Measurements from ENCODE around the gene GRB7.
"Not testable (repeated sequence)": the region's sequence is repeated elsewhere in the genome, so short reads cannot be mapped to it uniquely, and the experiment has no call there.

Gene GRB7

DNA sequence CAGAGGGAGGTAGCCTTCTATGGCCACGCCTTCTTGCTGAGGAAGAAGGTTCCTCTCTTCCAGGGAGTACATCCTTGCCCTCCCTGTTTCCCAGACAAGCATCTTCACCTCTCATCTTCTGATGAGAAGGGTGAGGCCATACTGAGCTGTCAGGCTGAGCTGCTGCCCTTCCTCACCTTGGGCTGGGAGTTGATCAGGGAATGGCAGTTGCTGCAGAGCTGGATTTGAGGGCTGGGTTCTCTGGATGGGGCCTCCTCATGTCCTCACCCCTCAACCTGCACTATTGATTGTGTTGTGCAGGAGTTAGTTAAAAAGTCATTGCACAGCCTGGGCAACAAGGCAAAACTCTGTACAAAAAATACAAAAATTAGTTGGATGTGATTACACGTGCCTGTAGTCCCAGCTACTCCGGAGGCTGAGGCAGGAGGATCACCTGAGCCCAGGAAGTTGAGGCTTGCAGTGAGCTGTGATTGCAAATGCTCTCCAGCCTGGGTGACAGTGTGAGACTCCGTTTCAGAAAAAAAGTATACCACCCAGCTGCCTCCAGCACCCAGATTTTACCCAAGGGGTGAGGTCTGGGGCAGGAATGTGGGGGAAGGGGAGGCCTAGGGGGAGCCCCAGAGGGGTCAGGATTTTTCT is 35.8 kb upstream of the GRB7 start:
- Histone ChIP-seq H3K4me3 (ENCODE audit: low read length) (no peak overlapping the region), H3K9ac (ENCODE audit: low read length) (no peak overlapping the region), H3K27me3 (ENCODE audit: control insufficient read depth, insufficient read depth, low read length) (no peaks in the 10 kb centered on the region), H3K4me1 (ENCODE audit: control insufficient read depth, insufficient read depth, low read length) (peaks cover 5% of the 10 kb centered on the region), H3K36me3 (ENCODE audit: control insufficient read depth, insufficient read depth, low read length) (no peaks in the 10 kb centered on the region), H3K27ac (ENCODE audit: low read depth, low read length) (no peak overlapping the region)

GRCh38 chr17:39702901-39703893 is 34.5 kb upstream of the GRB7 start:
- peaks cover 5% of the 10 kb centered on the region for H3K36me3 ChIP-seq (ENCODE audit: control insufficient read depth, insufficient read depth, low read length)
- H3K4me3 ChIP-seq (ENCODE audit: low read length), result no peak overlapping the region
- no peak overlapping the region for H3K27ac ChIP-seq (ENCODE audit: low read depth, low read length)
- peaks cover 5% of the 10 kb centered on the region for H3K4me1 ChIP-seq (ENCODE audit: control insufficient read depth, insufficient read depth, low read length)
- no peak overlapping the region for H3K9ac ChIP-seq (ENCODE audit: low read length)
- H3K27me3 ChIP-seq (ENCODE audit: control insufficient read depth, insufficient read depth, low read length), result no peaks in the 10 kb centered on the region

DNA sequence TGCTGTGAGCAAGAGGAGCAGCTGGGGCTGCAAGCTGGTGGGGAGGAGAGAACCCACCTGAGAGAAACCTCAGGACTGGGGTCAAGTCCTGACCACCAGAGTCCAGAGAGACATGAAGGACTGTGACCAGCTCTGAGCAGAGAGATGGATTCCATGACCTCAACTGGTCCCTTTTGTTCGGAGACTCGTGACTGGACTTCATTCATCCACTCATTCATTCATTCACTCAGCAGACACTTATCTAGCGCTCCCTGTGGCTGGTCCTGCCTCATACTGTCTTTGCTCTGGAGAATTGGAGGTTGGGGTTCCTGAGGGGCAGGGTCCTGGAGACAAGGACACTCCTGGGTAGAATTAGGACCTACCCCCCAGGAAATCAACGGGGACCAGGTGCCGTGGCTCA is 33.8 kb upstream of the GRB7 start:
- H3K27me3 ChIP-seq (ENCODE audit: control insufficient read depth, insufficient read depth, low read length), result no peaks in the 10 kb centered on the region
- H3K9ac ChIP-seq (ENCODE audit: low read length), result no peak overlapping the region
- no peak overlapping the region for H3K4me3 ChIP-seq (ENCODE audit: low read length)
- H3K36me3 ChIP-seq (ENCODE audit: control insufficient read depth, insufficient read depth, low read length), result peaks cover 5% of the 10 kb centered on the region
- H3K27ac ChIP-seq (ENCODE audit: low read depth, low read length), result no peak overlapping the region
- H3K4me1 ChIP-seq (ENCODE audit: control insufficient read depth, insufficient read depth, low read length), result peaks cover 5% of the 10 kb centered on the region

- Histone ChIP-seq H3K4me3 (ENCODE audit: low read length) (no peak overlapping the region), H3K27me3 (ENCODE audit: control insufficient read depth, insufficient read depth, low read length) (no peaks in the 10 kb centered on the region), H3K36me3 (ENCODE audit: control insufficient read depth, insufficient read depth, low read length) (peaks cover 7% of the 10 kb centered on the region), H3K27ac (ENCODE audit: low read depth, low read length) (no peak overlapping the region), H3K9ac (ENCODE audit: low read length) (peak overlapping the region; percentile 10), H3K4me1 (ENCODE audit: control insufficient read depth, insufficient read depth, low read length) (peaks cover 3% of the 10 kb centered on the region)
These were observed 32.8 kb upstream of the GRB7 start for GRCh38 chr17:39704821-39705551.

- peaks cover 3% of the 10 kb centered on the region for H3K4me1 ChIP-seq (ENCODE audit: control insufficient read depth, insufficient read depth, low read length)
- peak overlapping the region; percentile 10 for H3K4me3 ChIP-seq (ENCODE audit: low read length)
- H3K27me3 ChIP-seq (ENCODE audit: control insufficient read depth, insufficient read depth, low read length), result no peaks in the 10 kb centered on the region
- peaks cover 8% of the 10 kb centered on the region for H3K36me3 ChIP-seq (ENCODE audit: control insufficient read depth, insufficient read depth, low read length)
- H3K27ac ChIP-seq (ENCODE audit: low read depth, low read length), result peak overlapping the region; percentile 23
- no peak overlapping the region for H3K9ac ChIP-seq (ENCODE audit: low read length)
These were observed 31.9 kb upstream of the GRB7 start for GRCh38 chr17:39705786-39706348.

GRCh38 chr17:39706383-39706782 is 31.4 kb upstream of the GRB7 start:
- Histone ChIP-seq H3K27me3 (ENCODE audit: control insufficient read depth, insufficient read depth, low read length) (no peaks in the 10 kb centered on the region), H3K36me3 (ENCODE audit: control insufficient read depth, insufficient read depth, low read length) (peaks cover 9% of the 10 kb centered on the region), H3K4me3 (ENCODE audit: low read length) (peak overlapping the region; percentile 6), H3K9ac (ENCODE audit: low read length) (no peak overlapping the region), H3K4me1 (ENCODE audit: control insufficient read depth, insufficient read depth, low read length) (peaks cover 3% of the 10 kb centered on the region), H3K27ac (ENCODE audit: low read depth, low read length) (peak overlapping the region; percentile 23)

DNA sequence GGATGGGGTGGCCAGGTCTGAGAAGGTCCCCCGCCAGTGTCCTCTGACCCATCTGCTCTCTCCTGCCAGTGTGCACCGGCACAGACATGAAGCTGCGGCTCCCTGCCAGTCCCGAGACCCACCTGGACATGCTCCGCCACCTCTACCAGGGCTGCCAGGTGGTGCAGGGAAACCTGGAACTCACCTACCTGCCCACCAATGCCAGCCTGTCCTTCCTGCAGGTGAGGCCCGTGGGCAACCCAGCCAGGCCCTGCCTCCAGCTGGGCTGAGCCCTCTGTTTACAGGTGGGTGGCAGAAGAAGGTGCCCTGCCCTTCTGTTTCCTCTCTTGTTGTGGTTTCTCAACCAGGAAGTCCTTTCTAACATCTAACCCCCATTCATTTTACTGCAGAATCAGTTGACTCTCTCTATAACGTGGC is 30.8 kb upstream of the GRB7 start:
- no peak overlapping the region for H3K27ac ChIP-seq (ENCODE audit: low read depth, low read length)
- H3K27me3 ChIP-seq (ENCODE audit: control insufficient read depth, insufficient read depth, low read length), result no peaks in the 10 kb centered on the region
- no peak overlapping the region for H3K9ac ChIP-seq (ENCODE audit: low read length)
- H3K4me3 ChIP-seq (ENCODE audit: low read length), result peak overlapping the region; percentile 6
- peaks cover 3% of the 10 kb centered on the region for H3K4me1 ChIP-seq (ENCODE audit: control insufficient read depth, insufficient read depth, low read length)
- H3K36me3 ChIP-seq (ENCODE audit: control insufficient read depth, insufficient read depth, low read length), result peaks cover 15% of the 10 kb centered on the region

GRCh38 chr17:39709319-39709997 is 28.3 kb upstream of the GRB7 start:
- H3K27ac ChIP-seq (ENCODE audit: low read depth, low read length), result no peak overlapping the region

DNA sequence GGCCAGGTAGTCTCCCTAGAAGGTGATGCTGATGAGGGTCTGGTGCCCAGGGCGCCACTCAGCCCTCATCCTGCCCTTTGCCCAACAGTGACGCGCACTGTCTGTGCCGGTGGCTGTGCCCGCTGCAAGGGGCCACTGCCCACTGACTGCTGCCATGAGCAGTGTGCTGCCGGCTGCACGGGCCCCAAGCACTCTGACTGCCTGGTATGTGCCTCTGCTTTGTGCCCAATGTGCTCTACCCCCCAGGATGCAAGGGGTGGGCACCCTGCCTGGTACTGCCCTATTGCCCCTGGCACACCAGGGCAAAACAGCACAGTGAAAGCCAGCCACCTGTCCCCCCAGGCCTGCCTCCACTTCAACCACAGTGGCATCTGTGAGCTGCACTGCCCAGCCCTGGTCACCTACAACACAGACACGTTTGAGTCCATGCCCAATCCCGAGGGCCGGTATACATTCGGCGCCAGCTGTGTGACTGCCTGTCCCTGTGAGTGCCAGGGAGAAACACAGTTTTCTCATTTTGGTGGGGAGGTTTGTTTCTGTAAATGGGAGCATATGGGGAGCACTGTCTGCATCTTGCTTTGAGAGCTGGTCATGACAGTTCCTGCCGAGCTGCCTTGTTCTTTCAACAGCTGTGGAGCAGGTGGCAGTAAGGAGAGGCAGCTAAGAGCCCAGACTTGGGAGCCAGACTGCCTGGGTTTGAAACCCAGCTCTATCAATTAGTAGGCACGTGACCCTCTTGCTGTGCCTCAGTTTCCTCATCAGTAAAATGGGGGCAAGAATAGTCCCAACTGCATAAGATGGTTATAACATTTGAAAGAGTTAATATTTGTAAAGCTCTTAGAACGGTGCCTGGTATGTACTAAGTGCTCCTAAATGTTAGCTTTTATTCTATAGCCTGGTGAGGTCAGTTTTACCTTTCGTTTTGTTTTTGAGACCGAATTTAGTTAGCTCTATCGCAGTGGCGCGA is 27.5 kb upstream of the GRB7 start:
- H3K27me3 ChIP-seq (ENCODE audit: control insufficient read depth, insufficient read depth, low read length), result no peaks in the 10 kb centered on the region
- H3K36me3 ChIP-seq (ENCODE audit: control insufficient read depth, insufficient read depth, low read length), result peaks cover 16% of the 10 kb centered on the region
- H3K4me3 ChIP-seq (ENCODE audit: low read length), result no peak overlapping the region
- no peaks in the 10 kb centered on the region for H3K4me1 ChIP-seq (ENCODE audit: control insufficient read depth, insufficient read depth, low read length)
- H3K9ac ChIP-seq (ENCODE audit: low read length), result no peak overlapping the region
- H3K27ac ChIP-seq (ENCODE audit: low read depth, low read length), result no peak overlapping the region

More at GRCh38 chr17:39709319-39709997, 28.3 kb upstream of the GRB7 start:
- Histone ChIP-seq H3K9ac (ENCODE audit: low read length) (no peak overlapping the region), H3K4me3 (ENCODE audit: low read length) (no peak overlapping the region), H3K27me3 (ENCODE audit: control insufficient read depth, insufficient read depth, low read length) (no peaks in the 10 kb centered on the region), H3K36me3 (ENCODE audit: control insufficient read depth, insufficient read depth, low read length) (peaks cover 15% of the 10 kb centered on the region), H3K4me1 (ENCODE audit: control insufficient read depth, insufficient read depth, low read length) (peaks cover 3% of the 10 kb centered on the region)

DNA sequence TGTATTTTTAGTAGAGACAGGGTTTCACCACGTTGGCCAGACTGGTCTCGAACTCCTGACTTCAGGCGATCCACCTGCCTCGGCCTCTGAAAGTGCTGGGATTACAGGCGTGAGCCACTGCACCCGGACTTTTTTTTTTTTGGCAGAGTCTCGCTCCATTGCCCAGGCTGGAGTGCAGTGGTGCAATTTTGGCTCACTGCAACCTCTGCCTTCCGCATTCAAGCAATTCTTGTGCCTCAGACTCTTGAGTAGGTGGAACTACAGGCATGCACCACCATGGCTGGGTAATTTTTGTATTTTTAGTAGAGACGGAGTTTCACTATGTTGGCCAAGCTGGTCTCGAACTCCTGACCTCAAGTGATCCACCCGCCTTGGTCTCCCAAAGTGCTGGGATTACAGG is 26.7 kb upstream of the GRB7 start:
- not testable (repeated sequence) for H3K4me1 ChIP-seq (ENCODE audit: control insufficient read depth, insufficient read depth, low read length); H3K27me3 ChIP-seq (ENCODE audit: control insufficient read depth, insufficient read depth, low read length); H3K27ac ChIP-seq (ENCODE audit: low read depth, low read length); H3K9ac ChIP-seq (ENCODE audit: low read length); H3K4me3 ChIP-seq (ENCODE audit: low read length)
- H3K36me3 ChIP-seq (ENCODE audit: control insufficient read depth, insufficient read depth, low read length), result peaks cover 24% of the 10 kb centered on the region

DNA sequence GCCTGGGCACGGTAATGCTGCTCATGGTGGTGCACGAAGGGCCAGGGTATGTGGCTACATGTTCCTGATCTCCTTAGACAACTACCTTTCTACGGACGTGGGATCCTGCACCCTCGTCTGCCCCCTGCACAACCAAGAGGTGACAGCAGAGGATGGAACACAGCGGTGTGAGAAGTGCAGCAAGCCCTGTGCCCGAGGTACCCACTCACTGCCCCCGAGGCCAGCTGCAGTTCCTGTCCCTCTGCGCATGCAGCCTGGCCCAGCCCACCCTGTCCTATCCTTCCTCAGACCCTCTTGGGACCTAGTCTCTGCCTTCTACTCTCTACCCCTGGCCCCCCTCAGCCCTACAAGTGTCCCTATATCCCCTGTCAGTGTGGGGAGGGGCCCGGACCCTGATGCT is 25.9 kb upstream of the GRB7 start:
- Histone ChIP-seq H3K27me3 (ENCODE audit: control insufficient read depth, insufficient read depth, low read length) (no peaks in the 10 kb centered on the region), H3K4me3 (ENCODE audit: low read length) (no peak overlapping the region), H3K4me1 (ENCODE audit: control insufficient read depth, insufficient read depth, low read length) (no peaks in the 10 kb centered on the region), H3K9ac (ENCODE audit: low read length) (no peak overlapping the region), H3K27ac (ENCODE audit: low read depth, low read length) (no peak overlapping the region), H3K36me3 (ENCODE audit: control insufficient read depth, insufficient read depth, low read length) (peaks cover 26% of the 10 kb centered on the region)

Data from rectal smooth muscle tissue (tissue), 1 donor.